Ecto neural progenitor cell (in vitro differentiated cells): Measurements from ENCODE around the gene FAM78B.

Experiments
- DNase-seq: peaks from one replicate; pipeline ENCODE4 v3.0.0-alpha.2; 2018; ENCODE audit warnings: low spot score

FAM78B gene

DNA sequence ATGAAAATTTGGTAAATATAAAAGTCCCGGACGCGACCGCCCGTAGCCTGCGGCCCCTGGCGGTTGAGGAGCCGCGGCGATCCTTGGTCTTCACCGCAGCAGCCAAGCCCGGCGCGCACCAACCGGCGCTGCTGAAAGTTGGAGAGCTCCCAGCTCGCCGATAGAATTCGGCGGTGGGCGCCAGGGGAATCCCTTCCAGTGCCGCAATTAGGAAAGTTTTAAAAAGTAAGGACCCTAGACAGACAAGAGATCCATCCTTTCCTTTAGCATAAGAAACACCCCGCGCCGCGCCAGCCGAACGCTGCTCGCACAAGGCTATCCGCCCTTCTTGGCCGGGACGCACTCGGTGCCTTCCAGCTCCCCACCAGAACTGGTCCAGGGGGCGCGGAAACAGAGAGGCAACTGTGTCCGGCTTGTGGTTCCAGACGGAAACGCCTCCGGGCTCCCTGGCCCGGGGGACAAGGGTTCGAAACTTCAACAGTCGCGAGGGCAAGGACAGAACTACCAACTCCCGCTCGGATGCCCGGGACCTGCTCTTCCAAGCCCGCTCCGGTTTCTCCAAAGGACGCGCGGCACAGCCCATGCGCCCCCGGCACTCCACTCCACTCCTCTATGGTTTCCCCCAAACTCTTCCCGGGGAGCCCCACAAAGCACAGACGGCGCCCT lies 1.7 kb downstream of the FAM78B start:
- DNase-seq: peak; percentile 83

DNA sequence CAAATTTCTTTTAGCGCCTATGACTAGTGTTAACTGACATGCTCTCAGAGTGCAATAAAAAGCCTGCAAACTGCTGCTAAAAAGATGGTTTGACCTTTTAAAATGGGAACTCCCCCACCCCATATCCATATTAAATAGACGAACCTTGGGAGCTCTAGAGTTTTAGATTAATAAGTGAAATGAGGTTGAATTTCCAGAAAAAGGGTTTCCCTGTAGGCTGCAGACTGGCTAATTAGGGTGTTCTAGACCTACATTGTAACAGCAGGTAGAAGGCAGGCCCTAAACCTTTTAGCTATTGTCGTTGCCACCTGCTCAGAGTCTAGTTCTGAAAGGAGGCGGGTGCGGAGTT lies 2.2 kb downstream of the FAM78B start:
- no peak for DNase-seq

DNA sequence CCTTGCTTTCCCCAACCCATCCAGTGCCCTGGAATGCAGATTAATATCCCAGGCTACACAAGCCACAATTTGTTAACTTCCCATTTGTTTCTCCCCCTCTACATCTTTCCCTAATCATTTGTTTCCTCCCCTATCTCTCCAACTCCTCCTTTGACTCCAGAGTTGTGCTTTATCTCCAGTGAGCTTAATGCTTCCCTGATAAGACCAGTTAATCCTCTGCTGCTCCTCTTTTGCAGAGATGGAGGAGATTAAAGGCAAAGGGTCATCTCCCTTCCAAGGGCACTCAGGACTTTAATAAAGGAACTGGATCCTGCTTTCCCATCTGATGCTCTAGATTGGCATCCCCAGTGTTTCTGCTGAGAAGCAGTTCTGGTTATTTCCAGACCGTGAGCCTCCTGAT lies 7.1 kb downstream of the FAM78B start:
- DNase-seq: no peak

DNA sequence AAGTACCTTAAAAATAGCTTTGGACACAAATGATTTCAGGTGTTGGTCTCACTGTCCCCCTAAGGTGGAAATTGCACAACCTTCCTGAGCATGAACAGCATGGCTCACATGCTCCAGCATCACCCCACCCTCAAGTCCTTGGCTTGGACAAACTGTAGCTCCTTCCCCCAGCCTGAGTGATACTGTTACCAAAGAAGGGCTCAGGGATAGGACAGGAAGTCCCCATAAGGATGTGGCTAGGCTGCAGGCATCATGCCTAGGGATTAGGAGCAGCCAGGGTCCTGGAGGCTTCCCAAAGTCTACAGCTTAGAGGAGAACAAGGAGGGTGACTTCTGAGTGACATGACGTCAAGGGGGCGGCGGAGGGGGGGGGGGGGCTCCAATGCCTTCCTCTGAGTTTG lies 10.1 kb downstream of the FAM78B start:
- no peak for DNase-seq

DNA sequence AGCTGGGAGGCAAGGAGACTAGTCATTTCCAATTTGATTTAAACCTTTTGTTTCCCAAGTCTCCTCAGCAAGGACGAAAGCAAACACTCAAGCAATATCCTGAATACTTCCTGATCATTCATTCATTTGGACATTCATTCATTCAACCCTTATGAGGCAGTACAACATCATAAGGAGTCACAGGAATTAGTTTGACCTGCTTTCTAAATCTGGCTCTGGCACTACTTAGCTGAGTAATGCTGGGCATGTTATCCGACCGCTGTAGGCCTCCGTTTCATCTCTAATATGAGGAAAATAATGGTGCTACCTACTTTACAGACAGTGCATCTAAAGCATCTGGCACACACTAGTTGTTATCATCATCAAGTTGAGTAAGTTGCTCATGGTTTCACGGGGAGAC lies 11.7 kb downstream of the FAM78B start:
- DNase-seq: no peak

DNA sequence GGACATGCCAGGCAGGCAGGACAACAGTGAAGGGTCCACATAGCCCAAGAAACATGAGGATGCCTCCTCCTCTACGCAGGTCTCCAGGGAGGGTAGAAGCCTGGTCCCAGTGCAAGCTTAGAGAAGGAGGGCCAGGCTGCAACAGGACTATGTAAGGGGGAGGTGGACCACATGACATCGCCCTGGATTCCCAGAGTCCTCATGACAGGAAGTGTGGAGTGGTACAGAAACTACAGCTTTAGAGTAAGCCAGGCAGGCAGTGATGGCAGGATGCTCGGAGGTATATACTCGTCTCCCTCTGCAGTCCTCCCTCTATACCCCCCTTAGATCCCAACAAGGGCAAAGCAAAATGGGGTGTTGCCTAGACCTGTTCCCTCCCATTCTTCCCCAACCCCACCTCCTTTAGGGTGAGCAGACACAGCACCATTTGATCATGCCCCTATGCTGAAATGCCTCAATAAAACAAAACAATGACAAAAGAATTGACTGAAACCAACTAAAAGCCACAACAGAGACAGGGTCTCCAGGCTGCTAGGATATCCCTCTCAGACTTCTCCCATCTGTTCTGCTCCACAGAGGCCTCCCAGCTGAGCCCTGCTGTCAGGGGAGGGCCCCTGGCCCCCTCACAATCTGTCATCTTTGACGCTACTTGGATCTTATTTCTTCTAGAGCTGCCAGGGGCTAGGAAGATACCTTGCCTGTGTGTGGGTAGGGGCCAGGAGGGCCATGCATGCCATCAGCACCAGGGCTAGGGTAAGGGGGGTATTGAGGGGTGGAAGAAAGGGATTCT lies 13.1 kb downstream of the FAM78B start:
- DNase-seq: no peak

DNA sequence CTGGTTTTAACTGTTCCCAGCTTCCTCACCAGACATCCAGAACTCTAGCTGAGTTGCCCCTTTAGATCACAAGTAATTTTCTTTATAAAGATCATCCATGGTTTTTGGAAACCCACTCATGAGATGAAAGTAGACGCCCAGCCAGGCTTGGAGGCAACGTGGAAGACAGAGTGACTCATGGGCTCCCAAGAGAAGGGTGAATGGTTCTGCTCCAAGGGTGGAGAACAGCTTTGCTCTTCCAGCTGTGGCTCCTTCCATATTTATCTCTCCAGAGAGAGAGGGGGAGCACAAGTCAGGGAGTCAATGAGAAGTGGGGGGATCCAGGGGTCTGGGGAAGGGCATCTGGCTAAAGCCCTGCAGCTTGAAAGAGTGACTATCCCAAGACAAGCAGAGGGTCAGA lies 13.8 kb downstream of the FAM78B start:
- no peak for DNase-seq

DNA sequence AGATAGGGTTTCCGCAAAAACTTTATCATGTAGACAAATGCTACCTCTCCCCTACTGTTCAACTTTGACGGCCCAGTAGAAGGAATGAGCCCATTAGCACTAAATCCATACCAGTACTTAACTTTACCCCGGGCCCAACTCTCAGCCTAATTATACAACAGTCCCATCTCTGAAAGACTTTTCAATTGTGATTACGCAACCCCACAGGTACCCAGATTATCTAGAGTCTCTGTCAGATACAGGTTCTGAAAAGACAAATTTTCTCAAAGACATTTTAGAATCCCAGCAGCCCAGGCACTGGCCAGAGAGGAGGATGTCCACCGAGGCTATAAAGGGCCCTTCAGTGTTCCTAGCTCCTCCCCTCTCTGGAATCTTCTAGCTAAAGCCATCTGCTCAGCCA lies 15.0 kb downstream of the FAM78B start:
- DNase-seq: no peak

DNA sequence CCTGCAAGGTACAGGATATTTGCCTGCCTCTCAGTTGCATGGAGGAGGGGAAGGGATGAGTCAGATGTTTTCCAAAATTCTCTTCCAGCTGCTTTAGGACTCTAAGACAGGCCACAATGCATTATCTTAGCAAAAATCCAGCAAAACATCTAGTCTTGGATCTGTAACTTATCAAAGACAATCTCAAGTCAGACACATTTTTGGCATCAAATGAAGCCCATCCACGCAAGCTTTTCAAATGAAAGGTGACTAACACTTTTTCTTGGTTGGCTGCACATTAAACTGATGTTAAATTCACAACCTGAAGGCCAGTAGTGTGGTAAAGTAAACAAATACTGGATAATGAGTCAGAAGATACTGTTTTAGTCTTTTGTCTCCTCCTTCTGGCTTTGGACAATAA lies 21.3 kb downstream of the FAM78B start:
- DNase-seq: no peak

DNA sequence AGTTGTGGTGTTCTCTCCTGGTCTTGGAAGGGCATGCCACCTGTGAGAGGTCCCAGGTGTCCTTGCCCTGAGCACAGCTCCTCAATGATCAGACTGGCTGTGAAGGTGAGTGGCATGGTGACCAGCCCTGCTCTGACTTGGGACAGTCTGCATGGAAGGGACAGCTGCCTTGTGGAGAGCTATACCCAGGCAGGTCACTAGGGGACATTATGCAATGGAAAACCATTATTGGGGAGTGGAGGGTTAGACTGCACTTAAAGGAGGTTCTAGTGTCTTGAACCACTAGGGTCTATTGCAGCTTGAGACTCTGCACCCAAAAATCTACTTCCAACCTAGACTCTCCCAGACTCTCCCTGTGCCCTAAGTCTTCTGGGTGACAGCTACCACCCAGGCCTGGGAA lies 24.8 kb downstream of the FAM78B start:
- no peak for DNase-seq

DNA sequence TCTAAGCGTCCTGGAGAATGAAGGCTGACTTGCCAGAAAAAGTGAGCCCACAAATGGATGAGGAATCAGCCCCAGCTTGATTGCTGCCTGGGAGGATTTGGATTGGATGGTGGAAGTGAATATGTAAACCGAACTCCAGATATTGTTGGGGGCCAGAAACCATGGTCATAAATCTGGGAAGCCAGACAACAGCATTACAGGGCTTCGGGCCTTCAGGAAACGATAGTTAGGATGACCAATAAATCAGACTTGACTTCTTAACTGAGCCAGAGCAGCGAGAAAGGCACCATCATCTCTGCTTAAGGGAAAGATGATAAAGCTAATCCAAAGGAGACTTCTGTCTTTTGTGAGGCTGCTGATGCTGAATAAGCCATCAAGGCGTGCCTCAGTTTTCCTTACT lies 26.6 kb downstream of the FAM78B start:
- DNase-seq: no peak

DNA sequence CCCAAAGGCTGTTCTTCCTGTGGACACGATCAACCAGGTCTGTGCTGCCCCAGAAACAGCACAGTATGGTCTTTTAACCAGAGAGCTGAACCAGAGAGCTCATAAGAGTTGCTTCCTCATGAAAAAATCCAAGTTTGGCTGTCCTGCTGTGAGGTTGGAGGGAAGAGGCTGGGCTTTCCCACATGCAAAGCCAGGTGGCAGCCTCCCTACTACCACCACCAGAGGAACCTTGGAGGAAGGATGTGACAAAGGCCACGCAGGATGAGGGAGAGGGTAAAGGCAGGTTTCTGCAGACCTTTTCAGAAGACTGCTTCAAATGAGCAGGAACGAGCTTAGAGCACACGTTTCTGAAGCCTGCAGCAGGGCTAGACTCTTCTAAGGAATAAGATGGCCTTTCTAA lies 27.1 kb downstream of the FAM78B start:
- no peak for DNase-seq

DNA sequence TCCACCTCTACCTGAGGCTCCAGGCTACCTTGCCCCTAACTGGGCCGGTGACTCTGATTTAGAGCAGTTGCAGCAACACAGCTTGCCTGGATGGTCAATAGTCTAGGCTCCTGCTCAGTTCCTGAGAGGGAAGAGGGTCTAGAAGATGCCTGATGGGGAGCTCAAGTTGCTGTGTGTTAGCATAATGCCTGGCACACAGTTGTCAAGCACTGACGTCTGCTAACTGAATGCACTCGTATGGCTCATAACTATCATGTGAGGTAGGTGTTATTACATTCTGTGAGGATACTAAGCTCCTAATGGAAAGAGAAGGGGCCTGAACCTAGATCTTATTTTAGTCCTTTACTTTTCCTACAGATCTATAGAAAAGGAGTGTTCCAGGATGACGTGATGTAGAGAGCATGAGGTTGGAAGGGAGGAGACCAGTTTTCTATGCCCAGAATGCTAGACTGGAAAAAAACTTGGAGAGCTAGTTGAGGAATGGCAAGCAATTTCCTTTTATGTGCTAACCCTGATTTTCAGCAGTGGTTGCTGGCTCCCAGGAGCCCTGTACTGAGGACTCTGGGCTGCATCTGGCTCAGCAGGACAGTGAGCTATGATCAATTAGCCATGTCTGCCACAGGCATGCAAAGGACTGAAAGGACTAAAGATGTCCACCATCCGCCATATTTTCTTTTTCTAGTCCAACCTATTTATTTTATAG lies 30.0 kb downstream of the FAM78B start:
- DNase-seq: no peak

DNA sequence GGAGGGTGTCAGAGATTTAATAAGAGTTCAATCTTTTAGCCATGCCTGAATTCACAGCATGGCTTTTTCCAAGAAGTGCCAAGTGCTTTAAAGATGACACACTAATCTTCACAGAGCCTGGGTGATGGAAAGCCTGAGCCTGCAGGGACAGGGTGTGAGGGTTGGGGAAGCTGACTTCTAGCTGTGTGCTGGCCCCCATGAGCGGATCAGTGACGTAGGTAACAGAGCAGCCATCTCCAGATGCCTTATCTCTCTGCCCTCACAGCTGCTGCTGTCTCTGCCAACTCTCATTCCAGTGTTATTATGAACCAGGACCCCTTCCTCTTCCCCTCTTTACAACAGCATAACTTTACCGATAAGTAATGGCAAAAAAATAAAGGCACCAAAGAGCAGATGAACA lies 30.6 kb downstream of the FAM78B start:
- DNase-seq: no peak

DNA sequence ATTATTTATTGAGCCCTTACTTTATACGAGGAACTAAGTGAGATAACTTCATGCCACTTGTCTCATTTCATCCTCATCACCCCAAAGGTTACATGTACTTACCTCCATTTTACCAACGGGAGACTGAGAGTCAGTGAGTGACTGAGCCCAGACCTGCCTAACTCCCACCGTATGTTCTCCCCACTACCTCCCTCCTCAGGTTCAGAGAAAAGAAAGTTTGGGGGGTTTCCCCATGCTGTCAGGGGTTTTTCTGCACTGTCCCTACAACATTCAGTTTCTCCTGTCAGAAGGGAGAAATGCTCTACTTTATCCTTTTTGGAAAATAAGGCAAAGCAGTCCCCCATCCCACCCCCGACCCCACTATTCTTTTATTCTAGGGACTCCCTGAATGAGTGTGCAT lies 32.9 kb downstream of the FAM78B start:
- DNase-seq: no peak

DNA sequence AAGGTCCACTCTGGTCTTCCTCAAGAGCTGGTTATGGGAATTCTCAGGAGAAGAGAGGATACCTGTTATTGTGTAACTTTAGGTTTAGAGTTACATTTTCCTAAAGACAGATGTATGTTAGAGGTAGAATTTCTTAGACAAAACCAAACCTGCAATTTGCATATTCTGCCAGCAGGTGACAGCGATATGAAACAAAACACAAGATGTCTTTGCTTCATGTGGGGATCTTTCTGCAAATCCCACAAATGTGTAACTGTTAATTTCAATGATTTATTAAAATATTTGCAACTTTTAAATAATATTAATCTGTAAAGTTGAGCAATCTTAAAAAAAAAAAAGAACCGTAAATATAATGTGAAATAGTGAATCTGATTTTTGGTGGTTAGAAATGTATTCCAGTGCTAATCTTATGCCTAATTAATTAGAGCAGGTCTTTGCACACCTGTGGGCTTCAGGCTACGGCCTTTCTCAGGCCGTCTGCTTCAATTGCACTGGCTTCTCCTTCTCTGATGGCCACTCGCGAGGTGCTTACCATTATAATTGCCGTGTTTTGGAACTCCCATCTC lies 33.4 kb downstream of the FAM78B start:
- no peak for DNase-seq

DNA sequence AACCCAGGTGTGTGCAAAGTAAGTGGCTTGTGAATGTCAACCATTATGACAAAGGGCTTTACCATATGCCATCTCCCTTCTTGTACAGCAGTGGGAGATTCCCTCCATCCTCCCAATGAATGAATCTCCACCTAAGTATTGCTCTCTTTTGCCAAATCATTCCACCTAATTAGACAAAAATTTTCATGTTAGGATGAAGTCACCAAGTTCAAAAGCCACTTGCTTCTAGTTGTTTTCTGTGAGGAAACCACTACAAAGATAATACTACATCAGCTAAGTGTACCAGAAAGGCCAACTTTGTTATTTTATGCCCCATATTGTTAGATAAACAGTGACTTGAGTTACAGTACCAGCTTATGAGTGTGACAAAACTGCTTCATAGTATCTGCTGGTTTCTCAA lies 34.3 kb downstream of the FAM78B start:
- DNase-seq: no peak

DNA sequence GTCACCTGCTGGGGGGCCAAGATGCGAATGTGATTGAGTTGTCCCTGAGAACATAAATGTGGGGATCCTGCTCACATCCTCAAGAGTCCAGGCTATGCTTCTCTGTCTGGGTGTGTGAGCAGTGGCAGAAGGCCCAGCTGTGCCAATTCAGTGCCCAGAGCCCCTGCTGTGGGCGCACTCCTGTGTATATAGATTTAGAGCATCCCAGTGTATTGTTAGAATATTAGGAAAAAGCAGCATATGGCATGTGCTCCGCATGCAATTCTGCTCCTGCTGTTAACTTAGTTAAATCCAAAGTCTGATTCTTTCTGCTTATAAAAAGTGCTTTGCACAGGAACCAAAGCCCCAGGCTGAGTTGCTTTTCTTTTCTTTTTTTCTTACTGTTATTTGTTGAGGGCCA lies 37.8 kb downstream of the FAM78B start:
- no peak for DNase-seq

DNA sequence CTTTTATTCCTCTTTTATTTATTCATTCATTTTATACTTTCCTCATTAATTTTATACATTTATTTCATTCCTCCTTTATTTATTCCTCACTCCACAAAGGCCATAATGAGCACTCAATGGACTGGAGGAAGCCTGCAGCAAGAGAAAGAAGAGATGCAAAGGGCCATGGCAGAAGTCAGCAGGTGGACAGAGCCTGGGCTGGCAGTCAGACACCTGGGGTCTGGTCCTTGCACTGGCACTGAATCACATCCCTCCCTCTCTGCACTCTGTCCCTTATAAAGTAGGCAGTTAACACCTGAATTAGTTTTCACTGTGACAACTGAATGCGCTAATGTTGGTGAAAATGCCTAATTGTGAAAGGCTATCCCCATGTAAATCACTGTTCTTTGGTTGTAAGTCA lies 38.6 kb downstream of the FAM78B start:
- no peak for DNase-seq

DNA sequence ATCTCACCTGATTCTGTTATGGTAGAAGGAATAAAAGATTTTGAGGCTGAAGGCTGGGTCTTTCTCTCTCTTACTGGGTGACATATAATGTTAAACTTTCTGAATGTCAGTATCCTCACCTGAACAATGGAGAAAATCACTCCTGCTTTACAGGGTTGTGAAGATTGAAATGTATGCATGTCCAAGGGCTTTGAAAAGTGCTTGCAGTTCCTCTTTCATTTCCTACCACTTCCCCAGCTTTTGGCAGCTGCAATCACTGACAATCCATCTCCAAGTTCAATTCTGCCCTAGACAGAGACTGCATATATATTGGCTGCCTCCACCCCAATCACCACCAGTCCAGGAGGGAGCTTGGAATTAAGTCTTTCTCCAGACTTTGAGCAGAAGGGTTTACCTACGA lies 39.8 kb downstream of the FAM78B start:
- DNase-seq: no peak

DNA sequence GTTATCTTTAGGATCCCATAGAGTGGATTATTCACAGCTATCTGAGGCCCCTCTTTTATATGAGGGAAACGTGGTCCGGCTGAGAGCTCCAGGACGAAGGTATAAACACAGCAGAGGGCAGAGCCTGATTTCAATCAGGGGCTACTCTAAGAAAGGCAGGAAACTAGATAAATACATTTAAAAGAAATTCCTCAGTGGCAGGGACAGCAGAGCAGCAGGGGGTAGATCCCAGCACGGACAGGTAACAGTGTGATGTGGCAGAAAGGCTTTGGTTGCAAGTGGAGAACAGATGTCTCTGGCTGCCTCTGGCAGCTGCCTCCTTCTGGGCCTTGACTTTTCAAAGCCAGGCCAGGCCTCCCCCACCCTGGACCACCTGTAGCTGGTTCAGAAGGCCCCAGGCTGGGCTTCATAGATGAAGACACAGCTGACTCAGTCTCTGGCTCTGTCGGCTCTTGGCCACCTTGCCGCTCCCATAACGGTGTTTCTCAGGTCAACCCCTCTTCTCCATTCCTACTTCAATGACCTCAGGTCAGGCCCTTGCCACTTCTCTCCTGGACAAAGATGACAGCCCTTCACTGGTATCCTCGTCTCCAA lies 43.8 kb downstream of the FAM78B start:
- DNase-seq: no peak

DNA sequence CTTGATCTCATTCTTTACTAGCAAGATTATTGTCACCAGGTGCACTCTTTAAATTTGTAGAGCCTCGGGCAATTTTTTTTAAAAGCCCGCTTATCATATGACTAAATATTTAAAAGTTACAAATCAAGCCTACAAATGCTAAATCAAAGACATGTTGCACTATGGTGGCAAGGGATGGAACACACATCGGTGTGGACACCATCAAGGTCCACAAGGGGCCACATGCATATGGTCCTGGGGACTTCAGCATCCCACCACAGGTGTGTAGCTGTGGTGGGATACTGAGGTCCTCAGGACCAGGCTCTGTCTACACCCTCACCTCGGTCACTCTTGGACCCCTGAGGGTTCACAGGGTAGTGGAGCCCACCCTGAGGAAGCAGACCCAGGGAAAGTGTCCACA lies 45.8 kb downstream of the FAM78B start:
- DNase-seq: no peak

DNA sequence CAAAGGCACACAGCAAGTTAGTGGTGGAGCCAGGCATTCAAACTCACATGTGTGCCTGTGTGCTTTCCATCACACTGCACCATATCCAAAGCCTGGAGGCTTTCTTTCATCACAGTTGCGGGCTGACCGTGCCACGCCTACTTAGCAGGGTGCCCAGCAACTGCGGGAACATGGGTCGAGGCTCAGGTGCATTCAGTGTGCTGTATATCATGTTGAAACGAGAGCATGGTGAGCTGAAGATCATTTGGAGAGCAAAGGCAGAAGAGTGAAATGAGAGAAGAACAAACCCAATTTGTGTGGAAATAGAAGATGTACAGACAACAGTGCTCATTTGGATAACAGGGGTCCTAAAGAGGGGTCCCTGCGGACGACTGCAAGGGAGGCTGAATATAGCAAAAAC lies 46.5 kb downstream of the FAM78B start:
- no peak for DNase-seq
